HG02763 (cell line): Measurements from ENCODE around the gene GRN.
A peak's percentile ranks its signal among the peaks of the same experiment; 100 is the strongest.
"Not testable (repeated sequence)": the region's sequence is repeated elsewhere in the genome, so short reads cannot be mapped to it uniquely, and the experiment has no call there.

Source experiments
- ATAC-seq: cut with Tn5 transposase; IDR thresholded peaks from one replicate; pipeline ENCODE4 v1.9.1; 2021; ENCODE audit warnings: mild to moderate bottlenecking, moderate library complexity; ENCODE audit not compliant: unreplicated experiment

Gene GRN

GRCh38 chr17:44321246-44322120 lies 23.6 kb upstream of the GRN start:
- ATAC-seq = no peak

- ATAC-seq = no peak
Observed at GRCh38 chr17:44322236-44322895, 22.7 kb upstream of the GRN start.

GRCh38 chr17:44323359-44324091 lies 21.6 kb upstream of the GRN start:
- no peak for ATAC-seq

GRCh38 chr17:44324092-44324570 lies 21.0 kb upstream of the GRN start:
- ATAC-seq = no peak

GRCh38 chr17:44324571-44325275 lies 20.4 kb upstream of the GRN start, which contains the start of gene SLC25A39:
Gene SLC25A39 (minus strand): TSS chr17:44324823. CDS start chr17:44323562, 1,261 bp downstream.
- peak; percentile 73 for ATAC-seq

- peak; percentile 54 for ATAC-seq
Observed at GRCh38 chr17:44326861-44327444, 18.1 kb upstream of the GRN start.

- ATAC-seq = no peak
Observed at GRCh38 chr17:44327715-44328449, 17.2 kb upstream of the GRN start.

- not testable (repeated sequence) for ATAC-seq
Observed at GRCh38 chr17:44329516-44329915, 15.6 kb upstream of the GRN start.

GRCh38 chr17:44330263-44330662 lies 14.8 kb upstream of the GRN start:
- not testable (repeated sequence) for ATAC-seq

- no peak for ATAC-seq
Observed at GRCh38 chr17:44331249-44331760, 13.8 kb upstream of the GRN start.

GRCh38 chr17:44333371-44333770 lies 11.7 kb upstream of the GRN start:
- ATAC-seq = no peak

- ATAC-seq = no peak
Observed at GRCh38 chr17:44334315-44334714, 10.8 kb upstream of the GRN start.

GRCh38 chr17:44334727-44335126 lies 10.4 kb upstream of the GRN start:
- ATAC-seq = no peak

- no peak for ATAC-seq
Observed at GRCh38 chr17:44335564-44335963, 9.5 kb upstream of the GRN start.

GRCh38 chr17:44335968-44336367 lies 9.1 kb upstream of the GRN start:
- ATAC-seq = no peak

- ATAC-seq = no peak
Observed at GRCh38 chr17:44338702-44339101, 6.4 kb upstream of the GRN start.

- not testable (repeated sequence) for ATAC-seq
Observed at GRCh38 chr17:44340553-44340952, 4.5 kb upstream of the GRN start.

GRCh38 chr17:44343510-44344209 lies 1.4 kb upstream of the GRN start:
- no peak for ATAC-seq
